GM13977 (cell line): ENCODE measurements around the gene RAET1E.
"Not testable (repeated sequence)": the region's sequence is repeated elsewhere in the genome, so short reads cannot be mapped to it uniquely, and the experiment has no call there.

Source experiments
- DNase-seq: peaks from one replicate; pipeline ENCODE4 v3.0.0; 2012; ENCODE audit warnings: low spot score
- CTCF ChIP-seq: IDR thresholded peaks from 2 replicates; pipeline ENCODE4 v1.5.1; 2012; ENCODE audit warnings: mild to moderate bottlenecking, control low read depth; ENCODE audit not compliant: insufficient read depth; ENCODE audit errors: extremely low read depth, missing control alignments
- in situ Hi-C: fragments of 300-500 bp; cut with MboI; formaldehyde crosslinking; loops from one replicate; pipeline ENCODE4 v1.12.0; 2022; ENCODE audit warnings: low sequenced_read_pairs, low pct_unique_long_range_greater_than_20kb, mixed read lengths, inconsistent platforms; ENCODE audit not compliant: unreplicated experiment

RAET1E gene

GRCh38 chr6:149864578-149865535, 33.1 kb downstream of the RAET1E start:
- peak; percentile 71 for DNase-seq
- peak; percentile 49 for TF ChIP-seq CTCF
- in situ Hi-C loops, result no loop called here

GRCh38 chr6:149863698-149864577, 34.0 kb downstream of the RAET1E start, which contains the start of gene LRP11:
LRP11 (minus strand) TSS chr6:149864359; CDS start chr6:149864020, 339 bp downstream.
- peak; percentile 96 for DNase-seq
- no peak for TF ChIP-seq CTCF
- in situ Hi-C loops, result no loop called here

- TF ChIP-seq CTCF, result no peak
- peak; percentile 67 for DNase-seq
- in situ Hi-C loops, result no loop called here
These were observed 34.8 kb downstream of the RAET1E start for GRCh38 chr6:149862922-149863697.

GRCh38 chr6:149862424-149862738, 35.5 kb downstream of the RAET1E start:
- DNase-seq, in situ Hi-C loops: not testable (repeated sequence)

- TF ChIP-seq CTCF, result no peak
- in situ Hi-C loops, result no loop called here
- DNase-seq, result no peak
These were observed 36.1 kb downstream of the RAET1E start for GRCh38 chr6:149861603-149862423.

- DNase-seq, result no peak
- in situ Hi-C loops, result no loop called here
- TF ChIP-seq CTCF, result no peak
These were observed 36.9 kb downstream of the RAET1E start for GRCh38 chr6:149860834-149861602.
